Measurements from ENCODE around the gene PFKFB3.
"Not testable (repeated sequence)": the region's sequence is repeated elsewhere in the genome, so short reads cannot be mapped to it uniquely, and the experiment has no call there.

PFKFB3 gene

DNA sequence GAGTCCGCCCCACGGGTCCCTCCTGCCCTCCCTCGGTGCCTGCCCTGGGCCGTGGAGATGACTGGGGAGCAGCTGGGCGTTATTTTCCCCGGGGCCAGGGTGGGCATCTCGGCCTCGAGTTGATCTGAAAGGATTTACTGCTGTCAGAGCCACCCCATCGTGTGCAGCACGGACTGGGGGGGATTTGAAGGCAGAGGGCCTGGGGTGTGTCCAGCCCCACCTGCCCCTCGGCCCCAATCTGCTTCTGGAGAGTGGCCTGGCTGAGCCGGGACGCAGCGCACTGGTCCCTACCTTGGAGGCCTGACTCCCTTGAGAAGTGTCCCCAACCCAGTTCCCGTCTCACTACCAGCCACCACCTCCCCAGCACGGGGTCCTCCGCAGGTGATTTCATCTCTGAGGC, 24.2 kb upstream of the PFKFB3 start:
- DNase-seq, result no peak

DNA sequence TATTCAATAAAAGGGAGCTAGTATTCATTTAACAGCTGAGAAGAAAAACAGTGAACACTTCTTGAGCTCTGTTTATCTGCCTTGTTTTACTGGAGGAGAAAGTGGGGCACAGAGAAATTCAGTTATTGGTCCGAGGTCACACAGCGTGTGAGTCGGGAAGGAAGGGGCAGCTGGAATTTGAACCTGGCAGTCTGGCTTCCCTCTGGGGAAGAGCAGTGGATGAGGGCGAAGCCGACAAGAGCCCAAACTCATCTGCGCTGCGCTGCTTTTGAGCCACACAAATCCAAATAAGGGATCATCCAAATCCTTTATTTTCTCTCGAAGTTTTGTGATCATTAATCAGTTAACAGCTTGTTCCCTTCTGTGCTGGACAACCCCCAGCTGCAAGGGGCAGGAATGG, 23.7 kb upstream of the PFKFB3 start:
- DNase-seq, result no peak

DNA sequence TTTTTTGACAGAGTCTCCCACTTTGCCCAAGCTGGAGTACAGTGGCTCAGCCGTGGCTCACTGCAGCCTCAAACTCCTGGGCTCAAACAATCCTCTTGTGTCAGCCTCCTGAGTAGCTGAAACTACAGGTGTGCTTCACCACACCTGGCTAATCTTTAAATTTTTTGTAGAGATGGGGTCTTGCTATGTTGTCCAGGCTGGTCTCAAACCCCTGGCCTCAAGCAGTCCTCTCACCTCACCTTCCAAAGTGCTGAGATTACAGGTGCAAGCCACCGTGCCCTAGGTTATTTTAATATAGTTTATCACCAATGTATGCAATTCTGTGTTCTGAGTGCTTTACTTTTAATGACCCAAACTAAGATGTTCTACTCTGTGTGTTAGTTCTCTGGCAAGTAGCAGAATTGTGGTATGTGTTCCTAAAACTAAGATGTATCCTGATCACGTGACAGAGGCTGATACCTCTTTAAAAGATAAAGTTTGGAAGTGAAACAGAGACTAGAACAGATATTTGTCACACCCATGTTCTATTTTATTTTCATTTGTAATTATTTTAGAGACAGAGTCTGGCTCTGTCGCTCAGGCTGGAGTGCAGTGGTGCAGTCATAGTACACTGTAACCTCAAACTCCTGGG, 22.1 kb upstream of the PFKFB3 start:
- no peak for DNase-seq

DNA sequence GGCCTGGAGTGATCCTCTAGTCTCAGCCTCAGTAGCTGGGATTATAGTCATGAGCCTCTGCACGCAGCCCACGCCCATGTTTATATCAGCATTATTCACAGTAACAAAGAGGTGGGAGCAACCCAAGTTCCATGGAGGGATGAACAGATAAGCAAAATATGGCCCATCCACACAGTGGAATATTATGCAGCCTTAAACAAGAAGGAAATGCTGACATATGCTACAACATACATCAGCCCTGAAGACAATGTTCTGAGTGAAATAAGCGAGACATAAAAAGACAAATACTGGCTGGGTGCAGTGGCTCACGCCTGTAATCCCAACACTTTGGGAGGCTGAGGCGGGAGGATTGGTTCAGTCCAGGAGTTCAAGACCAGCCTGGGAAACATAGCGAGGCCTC, 21.5 kb upstream of the PFKFB3 start:
- no peak for DNase-seq

DNA sequence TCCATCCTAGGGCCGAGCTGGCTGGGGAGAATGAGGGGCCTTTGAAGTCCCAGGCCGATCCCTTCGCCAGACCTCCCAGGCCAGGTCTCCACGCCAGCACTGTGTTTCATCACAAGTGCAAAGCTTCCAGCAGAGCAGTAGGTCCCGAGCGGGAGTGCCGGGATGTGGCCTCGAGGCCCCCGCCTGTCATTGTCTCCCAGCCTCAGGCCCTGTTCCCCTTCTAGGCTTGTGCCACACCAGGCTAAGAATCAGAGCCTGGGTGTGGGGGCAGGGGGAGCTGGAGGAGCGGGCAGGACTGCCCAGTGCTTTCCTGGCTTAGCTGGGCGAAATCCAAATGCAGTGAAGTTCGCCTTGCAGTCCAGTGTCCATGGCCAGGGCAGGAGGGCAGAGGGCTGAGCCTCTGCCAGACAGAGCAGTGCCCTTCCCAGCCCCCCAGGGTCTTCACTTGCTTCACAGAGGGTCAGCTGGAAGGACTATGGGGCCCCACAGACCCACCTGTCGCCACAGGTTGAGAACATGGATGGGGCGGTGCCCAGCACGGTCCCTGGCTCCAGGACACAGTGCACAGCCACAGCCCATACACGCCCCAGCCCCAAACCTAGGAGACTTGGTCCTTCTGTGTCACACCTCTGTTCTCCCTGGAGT, 20.2 kb upstream of the PFKFB3 start:
- no peak for DNase-seq

DNA sequence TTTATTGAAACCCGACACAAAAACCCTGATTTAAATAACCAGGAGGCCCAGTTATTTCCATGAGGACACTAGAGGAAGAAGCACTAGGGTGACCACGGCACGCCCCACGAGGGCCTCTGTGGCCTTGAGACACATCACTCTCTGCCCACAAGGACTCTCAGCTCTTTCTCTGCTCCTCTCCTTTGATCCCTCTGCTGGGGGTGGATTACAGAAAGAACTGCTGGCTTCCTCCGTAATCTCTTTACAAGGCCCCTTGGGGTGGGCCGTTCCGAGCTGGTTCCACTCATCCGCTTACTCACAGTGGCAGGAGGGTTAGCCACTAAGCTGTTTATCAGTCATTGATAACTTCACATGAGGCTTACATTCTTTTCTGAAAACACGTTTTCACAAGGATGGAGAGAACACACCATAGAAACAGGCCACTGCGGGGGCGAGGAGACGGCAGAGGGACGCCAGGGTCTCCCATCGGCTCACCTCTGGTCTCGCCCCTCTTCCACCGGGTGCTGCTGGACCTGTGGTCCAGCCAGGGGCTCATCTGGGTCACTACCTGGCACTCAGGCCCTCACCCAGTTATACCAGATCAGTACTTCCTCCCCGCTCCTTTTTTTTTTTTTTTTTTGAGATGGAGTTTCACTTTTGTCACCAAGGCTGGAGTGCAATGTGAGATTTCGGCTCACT, 17.6 kb upstream of the PFKFB3 start:
- DNase-seq, result no peak

DNA sequence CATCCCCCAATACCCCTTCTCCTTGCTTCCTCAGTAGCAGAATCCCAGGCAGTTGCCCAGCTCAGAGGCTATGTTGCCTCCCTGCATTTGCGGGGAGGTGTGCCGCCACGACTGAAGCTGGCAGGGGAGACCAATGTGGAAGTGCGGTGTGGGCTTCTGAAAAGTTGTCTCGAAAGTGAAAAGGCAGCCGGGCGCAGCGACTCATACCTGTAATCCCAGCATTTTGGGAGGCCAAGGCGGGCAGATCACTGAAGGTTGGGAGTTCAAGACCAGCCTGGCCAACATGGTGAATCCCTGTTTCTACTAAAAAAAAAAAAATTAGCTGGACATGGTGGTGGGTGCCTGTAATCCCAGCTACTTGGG, 15.9 kb upstream of the PFKFB3 start:
- DNase-seq, result no peak

DNA sequence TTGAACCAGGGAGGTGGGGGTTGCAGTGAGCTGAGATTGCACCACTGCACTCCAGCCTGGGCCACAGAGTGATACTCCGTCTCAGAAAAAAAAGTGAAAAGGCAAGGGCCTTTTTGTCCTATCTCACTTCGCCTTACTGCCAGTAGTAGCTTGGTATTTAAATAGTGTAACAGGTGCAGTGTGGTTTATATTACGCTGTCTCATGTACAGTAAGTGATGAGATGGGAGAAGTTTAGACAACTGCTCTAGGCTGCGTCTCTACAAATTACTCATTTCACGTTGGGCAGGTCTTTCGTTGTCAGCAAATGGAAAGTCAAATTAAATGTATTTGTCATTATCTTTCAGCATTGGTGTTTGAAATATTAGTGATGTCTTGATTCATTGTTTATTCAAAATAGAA, 15.5 kb upstream of the PFKFB3 start:
- DNase-seq, result no peak

DNA sequence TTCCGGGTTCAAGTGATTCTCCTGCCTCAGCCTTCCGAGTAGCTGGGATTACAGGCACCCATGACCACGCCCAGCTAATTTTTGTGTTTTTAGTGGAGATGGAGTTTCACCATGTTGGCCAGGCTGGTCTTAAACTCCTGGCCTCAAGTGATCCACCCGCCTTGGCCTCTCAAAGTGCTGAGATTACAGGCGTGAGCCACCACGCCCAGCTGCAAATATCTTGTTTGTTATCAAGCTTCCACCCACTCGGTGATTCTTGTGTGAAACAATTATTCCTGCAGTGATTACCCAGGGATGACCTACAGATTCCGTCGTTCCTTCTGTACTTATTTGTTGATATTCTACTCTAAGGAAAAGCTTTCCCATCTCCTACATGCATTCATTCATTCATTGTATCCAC, 12.7 kb upstream of the PFKFB3 start:
- DNase-seq, result not testable (repeated sequence)

DNA sequence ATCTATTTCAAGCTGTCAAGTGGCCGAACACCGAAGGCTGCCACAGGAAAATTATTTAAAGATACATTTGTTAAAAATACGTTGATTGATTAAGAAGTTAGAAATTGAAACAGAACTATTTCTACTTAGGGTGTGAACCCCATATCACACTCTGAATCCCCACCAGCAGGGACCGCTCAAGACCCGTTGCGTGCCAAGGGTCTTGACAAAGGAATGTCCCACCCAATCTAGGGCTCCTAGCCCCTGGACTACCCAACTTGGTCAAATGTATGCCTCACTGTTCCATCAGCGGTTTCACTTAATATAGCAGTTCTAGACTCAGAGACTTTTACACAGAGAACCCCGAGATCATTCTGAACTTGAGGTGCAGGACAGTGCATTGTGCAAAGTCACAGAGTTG, 11.6 kb upstream of the PFKFB3 start:
- DNase-seq, result no peak

DNA sequence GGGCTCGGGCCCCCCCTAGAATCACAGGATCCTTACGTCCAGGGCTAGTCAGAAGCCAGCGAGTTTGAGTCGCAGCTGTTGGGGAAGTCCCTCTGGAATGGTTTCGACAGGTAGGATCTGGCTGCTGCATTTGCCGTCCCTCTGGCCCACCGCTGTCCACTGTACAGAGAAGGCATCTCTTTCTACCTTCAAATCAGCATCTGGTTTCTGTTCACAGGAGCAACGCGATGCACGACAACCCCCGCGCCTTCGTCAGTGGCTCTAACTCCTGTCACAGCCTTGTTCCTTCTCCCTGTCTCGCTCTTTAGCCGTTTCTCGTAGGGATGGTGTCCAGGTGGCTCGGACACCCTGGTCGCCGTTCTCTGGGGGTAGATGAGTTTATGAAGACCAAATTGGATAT, 11.2 kb upstream of the PFKFB3 start:
- no peak for DNase-seq

DNA sequence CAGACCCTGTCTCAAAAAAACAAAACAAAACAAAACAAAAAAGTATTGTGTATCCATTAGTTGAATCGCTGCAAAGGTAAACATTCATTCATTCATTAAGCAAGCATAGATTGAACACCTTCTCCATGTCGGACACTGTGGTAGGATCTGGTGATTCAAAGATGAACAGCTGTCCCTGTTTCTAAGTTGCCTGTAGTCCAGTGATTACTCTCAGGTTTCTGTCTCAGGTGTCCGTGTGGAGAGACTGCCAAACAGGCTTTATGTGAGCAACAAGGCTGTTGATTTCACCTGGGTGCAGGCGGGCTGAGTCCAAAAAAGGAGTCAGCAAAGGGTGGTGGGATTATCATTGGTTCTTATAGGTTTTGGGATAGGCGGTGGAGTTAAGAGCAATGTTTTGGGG, 9.4 kb upstream of the PFKFB3 start:
- DNase-seq, result not testable (repeated sequence)

DNA sequence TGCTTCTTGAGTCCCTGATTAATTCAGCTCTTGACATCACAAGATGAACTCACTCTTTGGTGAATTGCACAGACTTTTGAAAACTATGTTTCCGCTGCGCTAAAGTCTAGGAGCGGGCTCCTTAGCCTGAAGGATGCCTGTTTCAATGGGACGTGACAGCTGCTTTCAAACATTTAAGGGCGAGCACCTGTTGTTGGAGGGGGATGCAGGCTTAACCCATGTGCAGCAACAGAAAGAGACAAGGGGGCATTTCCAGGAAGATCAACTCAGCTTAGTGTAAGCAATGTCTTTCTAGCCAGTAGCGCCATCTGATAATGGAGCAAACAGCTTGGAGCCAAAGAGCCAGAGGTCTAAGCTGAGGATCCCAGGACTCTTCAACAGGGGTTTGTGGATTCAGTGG, 8.4 kb upstream of the PFKFB3 start:
- no peak for DNase-seq

DNA sequence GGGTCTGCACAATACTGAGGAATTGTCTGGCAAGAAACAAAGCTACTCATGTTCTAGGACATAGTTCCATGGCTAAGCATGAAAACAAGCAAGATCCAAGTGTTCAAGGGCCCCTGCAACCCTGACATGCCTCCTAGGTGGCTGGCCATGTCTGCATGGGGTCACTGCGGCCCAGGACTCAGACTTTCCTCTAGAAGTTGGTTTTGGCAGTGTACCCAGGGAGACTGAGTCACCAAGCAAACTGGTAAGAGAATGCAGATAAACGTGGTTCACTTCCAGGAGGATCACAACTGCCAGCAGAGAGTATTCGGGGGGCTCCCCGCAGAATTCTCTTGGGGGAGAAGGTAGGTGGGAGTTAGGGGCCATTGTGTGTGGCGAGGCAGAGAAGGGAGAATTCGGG, 7.4 kb upstream of the PFKFB3 start:
- DNase-seq, result peak; percentile 42

DNA sequence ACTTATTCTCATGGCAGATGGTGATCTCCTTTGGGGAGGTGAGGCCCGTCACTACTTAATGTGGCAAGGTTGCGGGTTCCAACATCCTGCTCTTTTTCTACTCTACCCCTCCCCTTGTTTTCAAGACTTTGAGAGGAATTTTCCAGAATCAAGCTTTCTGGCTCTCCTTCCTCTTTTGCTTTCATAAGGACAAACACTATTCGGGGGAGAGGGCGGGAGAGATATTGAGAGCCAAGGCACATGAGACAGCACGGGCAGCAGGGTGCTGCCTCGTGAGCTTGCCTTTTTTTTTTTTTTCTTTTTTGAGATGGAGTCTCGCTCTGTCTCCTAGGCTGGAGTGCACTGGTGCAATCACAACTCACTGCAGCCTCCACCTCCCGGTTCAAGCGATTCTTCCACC, 6.9 kb upstream of the PFKFB3 start:
- no peak for DNase-seq

DNA sequence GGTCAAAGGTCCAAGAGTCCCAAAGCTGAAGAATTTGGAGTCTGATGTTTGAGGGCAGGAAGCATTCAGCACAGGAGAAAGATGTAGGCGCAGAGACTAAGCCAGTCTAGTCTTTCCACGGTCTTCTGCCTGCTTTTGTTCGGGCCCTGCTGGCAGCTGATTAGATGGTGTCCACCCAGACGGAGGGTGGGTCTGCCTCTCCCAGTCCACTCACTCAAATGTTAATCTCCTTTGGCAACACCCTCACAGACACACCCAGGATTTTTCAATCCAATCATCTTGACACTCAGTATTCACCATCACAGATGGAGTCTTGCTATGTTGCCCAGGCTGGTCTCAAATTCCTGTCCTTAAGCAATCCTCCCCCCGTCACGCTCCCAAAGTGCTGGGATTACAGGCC, 6.2 kb upstream of the PFKFB3 start:
- not testable (repeated sequence) for DNase-seq

DNA sequence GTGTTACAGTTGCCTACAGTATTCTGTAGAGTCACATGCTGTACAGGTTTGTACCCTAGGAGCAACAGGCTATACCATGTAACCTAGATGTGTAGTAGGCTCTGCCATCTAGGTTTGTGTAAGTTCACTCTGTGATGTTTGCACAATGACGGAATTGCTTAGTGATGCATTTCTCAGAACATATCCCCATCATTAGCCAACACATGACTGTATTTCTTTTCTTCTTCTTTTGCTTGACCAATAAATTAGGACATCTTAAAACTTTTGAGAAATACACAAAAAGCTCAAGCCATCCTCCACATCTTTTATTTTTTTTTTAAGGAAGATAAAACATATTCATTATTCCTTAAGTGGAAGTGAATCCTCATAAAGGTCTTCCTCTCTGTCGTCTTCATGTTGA, 5.4 kb upstream of the PFKFB3 start:
- DNase-seq, result no peak

DNA sequence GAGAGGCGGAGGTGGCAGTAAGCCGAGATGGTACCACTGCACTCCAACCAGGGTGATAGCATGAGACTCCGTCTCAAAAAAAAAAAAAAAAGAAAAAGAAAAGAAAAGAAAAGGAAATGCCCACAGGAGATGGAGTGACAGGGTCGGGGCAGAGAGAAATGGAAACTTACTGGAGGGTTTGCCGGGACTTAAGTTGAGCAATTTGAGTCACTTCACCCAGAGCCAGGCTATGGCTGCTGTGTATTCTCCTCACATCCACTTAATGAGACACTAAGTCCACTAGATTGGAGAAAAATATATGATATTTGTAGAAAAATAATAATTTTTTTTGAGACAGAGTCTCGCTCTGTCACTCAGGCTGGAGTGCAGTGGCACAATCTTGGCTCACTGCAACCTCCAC, 4.6 kb upstream of the PFKFB3 start:
- no peak for DNase-seq

DNA sequence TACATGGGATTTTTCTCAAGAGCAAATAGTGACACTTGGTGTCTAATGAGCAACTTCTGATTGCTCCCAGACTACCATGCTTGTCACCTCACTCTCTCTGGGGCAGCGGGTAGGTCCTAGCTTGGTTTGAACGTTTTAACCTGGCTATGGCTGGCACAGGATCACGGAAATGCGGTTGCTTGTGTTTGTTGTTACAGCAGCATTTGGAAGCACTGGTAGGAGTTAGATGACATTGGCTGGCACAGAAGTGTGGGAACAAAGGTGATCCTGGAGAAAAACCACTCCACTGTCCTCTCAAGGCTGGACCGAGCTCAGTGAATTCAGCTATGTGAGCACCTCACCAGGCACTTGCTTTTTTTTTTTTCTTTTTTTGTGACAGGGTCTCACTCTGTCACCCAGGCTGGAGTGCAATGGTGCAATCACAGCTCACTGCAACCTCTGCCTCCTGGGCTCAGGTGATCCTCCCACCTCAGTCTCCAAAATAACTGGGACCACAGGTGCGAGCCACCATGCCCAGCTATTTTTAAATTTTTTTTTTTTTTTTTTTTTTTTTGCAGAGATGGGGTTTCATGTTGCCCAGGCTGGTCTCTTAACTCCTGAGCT, 3.5 kb upstream of the PFKFB3 start:
- no peak for DNase-seq

DNA sequence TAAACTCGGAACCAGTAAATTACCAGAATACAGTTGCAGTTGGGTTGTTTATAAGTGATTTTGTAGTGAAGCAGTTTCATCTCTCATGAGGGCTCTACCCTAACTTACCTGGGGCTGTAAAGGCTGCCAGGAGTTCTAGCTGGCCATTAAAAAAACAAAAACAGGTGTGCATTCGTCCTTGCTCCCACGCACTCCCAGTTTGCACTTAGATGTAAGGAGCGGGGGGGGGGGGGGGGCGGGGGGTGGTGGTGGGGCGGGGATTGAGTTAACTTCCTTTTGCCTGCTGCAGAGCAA, 2.3 kb upstream of the PFKFB3 start:
- no peak for DNase-seq

DNA sequence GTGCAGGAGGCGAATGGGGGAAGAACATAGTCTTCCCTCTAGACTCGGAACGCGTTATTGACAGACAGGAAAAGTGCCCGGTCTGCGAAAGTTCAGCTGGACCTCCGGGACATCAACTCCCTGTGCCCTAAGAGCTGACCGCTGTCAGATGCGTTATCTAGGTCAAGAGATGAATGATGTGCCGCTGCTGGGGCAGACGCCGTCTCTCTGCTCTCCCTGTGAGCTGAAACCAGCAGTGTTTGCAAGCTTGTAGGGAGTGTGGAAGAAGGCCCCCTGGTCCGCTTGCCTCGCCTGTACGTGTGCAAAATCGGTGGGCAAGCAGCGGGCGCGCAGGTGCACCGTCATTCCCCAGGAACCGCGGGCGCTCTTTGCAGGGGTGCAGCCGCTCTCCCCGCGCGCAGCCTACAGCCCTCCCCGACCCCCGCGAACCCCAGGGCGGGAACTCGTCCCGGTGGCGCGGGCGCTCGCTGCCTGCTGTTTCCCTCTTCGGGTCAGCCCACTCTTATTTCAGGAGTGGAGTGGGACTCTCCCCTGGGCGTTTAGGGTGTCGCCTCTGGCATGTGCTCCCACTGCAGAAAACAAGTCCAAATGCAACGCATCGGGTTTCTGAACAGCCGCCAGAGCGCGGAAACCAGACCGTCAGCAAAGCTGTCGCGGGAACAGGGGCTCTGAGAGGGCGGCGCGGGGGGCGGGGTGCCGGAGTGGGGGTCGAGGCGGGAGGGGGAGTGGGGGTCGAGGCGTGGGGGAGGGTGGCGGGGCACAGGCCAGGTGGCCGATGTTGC, 1.8 kb upstream of the PFKFB3 start:
- DNase-seq, result peak; percentile 62

DNA sequence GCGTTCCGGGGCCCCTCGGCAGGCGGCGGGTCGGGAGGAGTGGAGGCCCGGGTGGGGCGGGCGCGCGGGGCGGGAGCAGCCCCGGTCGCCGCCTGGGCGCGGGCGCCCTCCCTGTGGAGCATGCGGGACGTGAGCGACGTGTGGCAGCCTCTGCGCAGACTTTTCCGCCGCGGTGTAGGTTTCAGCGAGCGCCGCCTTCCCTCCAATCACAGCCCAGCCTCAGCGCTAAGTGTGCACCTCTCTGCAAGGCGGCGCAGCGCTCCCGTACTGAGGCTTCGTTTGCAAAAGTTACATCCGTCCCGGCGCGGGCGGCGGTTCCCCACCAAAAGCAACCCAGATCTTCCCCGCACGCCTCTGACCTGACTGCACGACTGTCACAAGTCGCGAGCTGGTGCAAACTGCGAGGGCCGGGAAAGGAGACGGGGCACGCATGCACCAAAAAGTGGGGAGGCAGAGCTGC, 1.2 kb upstream of the PFKFB3 start:
- peak; percentile 92 for DNase-seq

DNA sequence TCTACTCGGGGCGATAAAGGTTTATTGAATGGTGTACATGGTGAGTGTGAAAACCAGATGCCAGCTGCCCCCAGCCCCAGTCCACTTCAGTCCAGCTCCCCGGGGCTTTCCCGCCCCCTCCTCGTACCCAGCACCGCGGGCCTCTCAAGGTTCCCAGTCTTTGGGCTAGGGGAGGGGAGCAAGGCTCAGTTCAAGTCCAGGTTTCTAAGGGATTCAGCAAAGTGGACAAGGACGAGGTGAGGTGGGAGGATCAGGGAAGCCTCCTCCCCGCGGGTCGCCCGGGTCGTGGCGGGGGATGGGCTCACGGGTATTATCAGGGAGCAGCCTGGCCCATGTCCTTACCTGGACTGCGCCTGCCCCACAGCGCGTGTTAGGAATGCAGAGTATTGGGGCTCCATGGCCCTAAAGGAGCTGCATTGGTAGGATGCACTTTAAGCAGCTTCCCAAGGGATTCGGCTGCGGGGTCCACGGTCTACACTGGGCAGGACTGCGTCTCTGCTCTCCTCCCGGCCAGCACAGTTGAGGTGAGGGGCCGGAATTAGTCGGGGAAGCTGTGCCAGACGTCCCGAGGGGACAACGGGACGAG, 541 bp upstream of the PFKFB3 start:
- DNase-seq, result no peak

Measured in fibroblast of skin of scalp (primary cell).